ENCODE measurements around the gene ZNF467.

The ZNF467 gene

GRCh38 chr7:149804106-149804505 is 30.7 kb upstream of the ZNF467 start:
- Histone ChIP-seq H3K9me3 (ENCODE audit: insufficient read depth, low read length, severe bottlenecking) (no peaks in the 10 kb centered on the region), H3K4me3 (ENCODE audit: low read depth in 1 of 2, low read length in 2 of 2) (no peak overlapping the region), H3K9ac (ENCODE audit: low read depth, low read length) (no peak overlapping the region), H3K79me2 (ENCODE audit: insufficient read depth, low read length) (no peaks in the 10 kb centered on the region), H3K4me1 (ENCODE audit: insufficient read depth, low read length) (no peaks in the 10 kb centered on the region), H4K20me1 (ENCODE audit: insufficient read depth, low read length) (no peaks in the 10 kb centered on the region), H3K27me3 (ENCODE audit: insufficient read depth, low read length, poor library complexity) (peaks cover 8% of the 10 kb centered on the region), H2AFZ (ENCODE audit: low read depth, low read length) (no peak overlapping the region), H3K4me2 (ENCODE audit: insufficient read depth, low read length) (no peak overlapping the region), H3K27ac (ENCODE audit: low read length) (no peak overlapping the region), H3K36me3 (ENCODE audit: insufficient read depth, low read length) (no peaks in the 10 kb centered on the region)
- no peak for DNase-seq
- no peak for ATAC-seq (ENCODE audit: insufficient read depth, low read depth)
- no peak for TF ChIP-seq CTCF (IDR thresholded peaks at IDR 0.05; ENCODE audit: borderline replicate concordance, extremely low read depth, low read length, poor library complexity, severe bottlenecking)
- no peak for TF ChIP-seq EZH2 (IDR thresholded peaks at IDR 0.05; ENCODE audit: borderline replicate concordance, low read depth, low read length, severe bottlenecking)

- ATAC-seq (ENCODE audit: insufficient read depth, low read depth): no peak
- H3K4me1 ChIP-seq (ENCODE audit: insufficient read depth, low read length): no peaks in the 10 kb centered on the region
- no peaks in the 10 kb centered on the region for H3K9me3 ChIP-seq (ENCODE audit: insufficient read depth, low read length, severe bottlenecking)
- no peak for TF ChIP-seq EZH2 (IDR thresholded peaks at IDR 0.05; ENCODE audit: borderline replicate concordance, low read depth, low read length, severe bottlenecking)
- TF ChIP-seq CTCF (IDR thresholded peaks at IDR 0.05; ENCODE audit: borderline replicate concordance, extremely low read depth, low read length, poor library complexity, severe bottlenecking): no peak
- no peaks in the 10 kb centered on the region for H3K79me2 ChIP-seq (ENCODE audit: insufficient read depth, low read length)
- no peaks in the 10 kb centered on the region for H4K20me1 ChIP-seq (ENCODE audit: insufficient read depth, low read length)
- no peaks in the 10 kb centered on the region for H3K36me3 ChIP-seq (ENCODE audit: insufficient read depth, low read length)
- H3K27me3 ChIP-seq (ENCODE audit: insufficient read depth, low read length, poor library complexity): peaks cover 8% of the 10 kb centered on the region
- no peak overlapping the region for H3K4me2 ChIP-seq (ENCODE audit: insufficient read depth, low read length)
- DNase-seq: no peak
- H3K27ac ChIP-seq (ENCODE audit: low read length): no peak overlapping the region
- no peak overlapping the region for H3K4me3 ChIP-seq (ENCODE audit: low read depth in 1 of 2, low read length in 2 of 2)
- H3K9ac ChIP-seq (ENCODE audit: low read depth, low read length): no peak overlapping the region
- H2AFZ ChIP-seq (ENCODE audit: low read depth, low read length): no peak overlapping the region
Measured at GRCh38 chr7:149803551-149804074, 30.2 kb upstream of the ZNF467 start.

GRCh38 chr7:149802966-149803365 is 29.6 kb upstream of the ZNF467 start:
- Histone ChIP-seq H3K4me1 (ENCODE audit: insufficient read depth, low read length) (no peaks in the 10 kb centered on the region), H3K9ac (ENCODE audit: low read depth, low read length) (no peak overlapping the region), H3K79me2 (ENCODE audit: insufficient read depth, low read length) (no peaks in the 10 kb centered on the region), H3K27ac (ENCODE audit: low read length) (no peak overlapping the region), H4K20me1 (ENCODE audit: insufficient read depth, low read length) (no peaks in the 10 kb centered on the region), H3K36me3 (ENCODE audit: insufficient read depth, low read length) (no peaks in the 10 kb centered on the region), H3K4me2 (ENCODE audit: insufficient read depth, low read length) (no peak overlapping the region), H3K4me3 (ENCODE audit: low read depth in 1 of 2, low read length in 2 of 2) (no peak overlapping the region), H3K27me3 (ENCODE audit: insufficient read depth, low read length, poor library complexity) (peaks cover 8% of the 10 kb centered on the region), H2AFZ (ENCODE audit: low read depth, low read length) (no peak overlapping the region), H3K9me3 (ENCODE audit: insufficient read depth, low read length, severe bottlenecking) (no peaks in the 10 kb centered on the region)
- TF ChIP-seq EZH2 (IDR thresholded peaks at IDR 0.05; ENCODE audit: borderline replicate concordance, low read depth, low read length, severe bottlenecking) (no peak), CTCF (IDR thresholded peaks at IDR 0.05; ENCODE audit: borderline replicate concordance, extremely low read depth, low read length, poor library complexity, severe bottlenecking) (no peak)
- DNase-seq (no peak), ATAC-seq (ENCODE audit: insufficient read depth, low read depth) (no peak)

- Histone ChIP-seq H4K20me1 (ENCODE audit: insufficient read depth, low read length) (no peaks in the 10 kb centered on the region), H3K4me1 (ENCODE audit: insufficient read depth, low read length) (no peaks in the 10 kb centered on the region), H3K27me3 (ENCODE audit: insufficient read depth, low read length, poor library complexity) (peaks cover 5% of the 10 kb centered on the region), H3K9me3 (ENCODE audit: insufficient read depth, low read length, severe bottlenecking) (no peaks in the 10 kb centered on the region), H2AFZ (ENCODE audit: low read depth, low read length) (no peak overlapping the region), H3K9ac (ENCODE audit: low read depth, low read length) (no peak overlapping the region), H3K27ac (ENCODE audit: low read length) (no peak overlapping the region), H3K36me3 (ENCODE audit: insufficient read depth, low read length) (no peaks in the 10 kb centered on the region), H3K79me2 (ENCODE audit: insufficient read depth, low read length) (no peaks in the 10 kb centered on the region), H3K4me3 (ENCODE audit: low read depth in 1 of 2, low read length in 2 of 2) (no peak overlapping the region), H3K4me2 (ENCODE audit: insufficient read depth, low read length) (no peak overlapping the region)
- DNase-seq: no peak
- TF ChIP-seq CTCF (IDR thresholded peaks at IDR 0.05; ENCODE audit: borderline replicate concordance, extremely low read depth, low read length, poor library complexity, severe bottlenecking) (no peak), EZH2 (IDR thresholded peaks at IDR 0.05; ENCODE audit: borderline replicate concordance, low read depth, low read length, severe bottlenecking) (no peak)
- ATAC-seq (ENCODE audit: insufficient read depth, low read depth): no peak
Measured at GRCh38 chr7:149801816-149802215, 28.4 kb upstream of the ZNF467 start.
